ENCODE data around the gene MFAP3L.

Gene MFAP3L

GRCh38 chr4:169956091-169956843 lies 69.9 kb downstream of the MFAP3L start:
- no peak overlapping the region for H4K8ac ChIP-seq (ENCODE audit: low read length)
- no peak overlapping the region for H3K27ac ChIP-seq (ENCODE audit: low read length, poor library complexity, severe bottlenecking)
- H3K18ac ChIP-seq (ENCODE audit: low read depth in 1 of 2, low read length in 2 of 2): no peak overlapping the region
- no peak overlapping the region for H2BK120ac ChIP-seq (ENCODE audit: low read depth, low read length)
- no peak overlapping the region for H2BK15ac ChIP-seq (ENCODE audit: low read depth, poor library complexity, severe bottlenecking)
- H3K4ac ChIP-seq (ENCODE audit: low read depth in 1 of 2, low read length in 2 of 2): no peak overlapping the region
- H3K27me3 ChIP-seq (ENCODE audit: control insufficient read depth in 1 of 2, insufficient read depth in 1 of 2, low read length in 2 of 2): no peaks in the 10 kb centered on the region
- H2BK5ac ChIP-seq (ENCODE audit: low read depth, low read length, poor library complexity, severe bottlenecking): no peak overlapping the region
- no peak overlapping the region for H2BK12ac ChIP-seq (ENCODE audit: low read length in 2 of 2)
- H3K4me3 ChIP-seq (ENCODE audit: insufficient read depth in 1 of 2, low read depth in 1 of 2, low read length in 2 of 2): no peak overlapping the region
- H3K9ac ChIP-seq (ENCODE audit: low read length): no peak overlapping the region
- no peaks in the 10 kb centered on the region for H3K36me3 ChIP-seq (ENCODE audit: control insufficient read depth in 1 of 2, insufficient read depth in 2 of 2, low read depth in 1 of 2, low read length in 2 of 2)
- no peaks in the 10 kb centered on the region for H3K9me3 ChIP-seq (ENCODE audit: control insufficient read depth, low read length)
- H4K91ac ChIP-seq (ENCODE audit: low read length): no peak overlapping the region
- H3K4me1 ChIP-seq (ENCODE audit: control insufficient read depth, insufficient read depth, low read depth, low read length): no peaks in the 10 kb centered on the region
- no peak overlapping the region for H2AFZ ChIP-seq (ENCODE audit: low read depth, low read length)
- no peaks in the 10 kb centered on the region for H3K79me1 ChIP-seq (replicated peaks; ENCODE audit: low read length, poor library complexity, severe bottlenecking)
- WGBS: 44% methylated on average over 2 of the region's 5 CpGs
- no peak overlapping the region for H3K14ac ChIP-seq (ENCODE audit: low read length in 2 of 2)
- no peak overlapping the region for H3K4me2 ChIP-seq (ENCODE audit: low read length, poor library complexity, severe bottlenecking)
- DNase-seq: no peak
- no peak overlapping the region for H2AK5ac ChIP-seq (ENCODE audit: low read length, severe bottlenecking)
- H3K23ac ChIP-seq (ENCODE audit: low read length in 2 of 2): no peak overlapping the region

DNA sequence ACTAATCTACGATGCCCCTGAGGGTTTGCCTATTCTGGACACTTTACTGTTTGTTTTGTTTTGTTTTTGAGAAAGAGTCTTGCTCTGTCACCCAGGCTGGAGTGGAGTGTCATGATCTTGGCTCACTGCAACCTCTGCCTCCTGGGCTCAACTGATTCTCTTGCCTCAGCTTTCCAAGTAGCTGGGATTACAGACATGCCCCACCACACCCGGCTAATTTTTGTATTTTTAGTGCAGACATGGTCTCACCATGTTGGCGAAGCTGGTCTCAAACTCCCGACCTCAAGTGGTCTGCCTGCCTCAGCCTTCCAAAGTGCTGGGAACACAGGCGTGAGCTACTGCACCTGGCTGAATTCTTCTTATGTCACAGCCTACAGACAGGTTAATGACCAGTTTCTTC lies 70.7 kb downstream of the MFAP3L start:
- Histone ChIP-seq H3K36me3 (ENCODE audit: control insufficient read depth in 1 of 2, insufficient read depth in 2 of 2, low read depth in 1 of 2, low read length in 2 of 2) (no peaks in the 10 kb centered on the region), H3K4me2 (ENCODE audit: low read length, poor library complexity, severe bottlenecking) (no peak overlapping the region), H3K27me3 (ENCODE audit: control insufficient read depth in 1 of 2, insufficient read depth in 1 of 2, low read length in 2 of 2) (no peaks in the 10 kb centered on the region), H3K9me3 (ENCODE audit: control insufficient read depth, low read length) (no peaks in the 10 kb centered on the region), H3K14ac (ENCODE audit: low read length in 2 of 2) (no peak overlapping the region), H3K4ac (ENCODE audit: low read depth in 1 of 2, low read length in 2 of 2) (no peak overlapping the region), H3K4me3 (ENCODE audit: insufficient read depth in 1 of 2, low read depth in 1 of 2, low read length in 2 of 2) (no peak overlapping the region), H3K27ac (ENCODE audit: low read length, poor library complexity, severe bottlenecking) (no peak overlapping the region), H2BK5ac (ENCODE audit: low read depth, low read length, poor library complexity, severe bottlenecking) (no peak overlapping the region), H3K9ac (ENCODE audit: low read length) (no peak overlapping the region), H4K91ac (ENCODE audit: low read length) (no peak overlapping the region), H2AK5ac (ENCODE audit: low read length, severe bottlenecking) (no peak overlapping the region), H4K8ac (ENCODE audit: low read length) (no peak overlapping the region), H3K18ac (ENCODE audit: low read depth in 1 of 2, low read length in 2 of 2) (no peak overlapping the region), H2BK15ac (ENCODE audit: low read depth, poor library complexity, severe bottlenecking) (no peak overlapping the region), H3K79me1 (replicated peaks; ENCODE audit: low read length, poor library complexity, severe bottlenecking) (no peaks in the 10 kb centered on the region), H3K23ac (ENCODE audit: low read length in 2 of 2) (no peak overlapping the region), H2BK12ac (ENCODE audit: low read length in 2 of 2) (no peak overlapping the region), H2AFZ (ENCODE audit: low read depth, low read length) (no peak overlapping the region), H3K4me1 (ENCODE audit: control insufficient read depth, insufficient read depth, low read depth, low read length) (no peaks in the 10 kb centered on the region), H2BK120ac (ENCODE audit: low read depth, low read length) (no peak overlapping the region)
- WGBS: 84% methylated on average over 4 of the region's 5 CpGs
- DNase-seq: no peak

GRCh38 chr4:169952236-169953002 lies 73.8 kb downstream of the MFAP3L start:
- Histone ChIP-seq H4K8ac (ENCODE audit: low read length) (no peak overlapping the region), H3K79me1 (replicated peaks; ENCODE audit: low read length, poor library complexity, severe bottlenecking) (no peaks in the 10 kb centered on the region)
- WGBS: 84% methylated on average over 4 of the region's 4 CpGs

GRCh38 chr4:169948271-169948670 lies 77.9 kb downstream of the MFAP3L start:
- H2BK5ac ChIP-seq (ENCODE audit: low read depth, low read length, poor library complexity, severe bottlenecking): no peak overlapping the region

More at GRCh38 chr4:169952236-169953002, 73.8 kb downstream of the MFAP3L start:
- Histone ChIP-seq H2AK5ac (ENCODE audit: low read length, severe bottlenecking) (no peak overlapping the region), H2BK15ac (ENCODE audit: low read depth, poor library complexity, severe bottlenecking) (no peak overlapping the region), H2BK12ac (ENCODE audit: low read length in 2 of 2) (no peak overlapping the region), H3K18ac (ENCODE audit: low read depth in 1 of 2, low read length in 2 of 2) (no peak overlapping the region), H3K4me2 (ENCODE audit: low read length, poor library complexity, severe bottlenecking) (no peak overlapping the region), H2AFZ (ENCODE audit: low read depth, low read length) (no peak overlapping the region), H3K4me3 (ENCODE audit: insufficient read depth in 1 of 2, low read depth in 1 of 2, low read length in 2 of 2) (no peak overlapping the region), H3K27me3 (ENCODE audit: control insufficient read depth in 1 of 2, insufficient read depth in 1 of 2, low read length in 2 of 2) (peaks cover 0 to 14% of the 10 kb centered on the region in 2 experiments), H3K4ac (ENCODE audit: low read depth in 1 of 2, low read length in 2 of 2) (no peak overlapping the region), H3K23ac (ENCODE audit: low read length in 2 of 2) (no peak overlapping the region), H3K36me3 (ENCODE audit: control insufficient read depth in 1 of 2, insufficient read depth in 2 of 2, low read depth in 1 of 2, low read length in 2 of 2) (no peaks in the 10 kb centered on the region), H3K9me3 (ENCODE audit: control insufficient read depth, low read length) (no peaks in the 10 kb centered on the region), H2BK120ac (ENCODE audit: low read depth, low read length) (no peak overlapping the region), H3K4me1 (ENCODE audit: control insufficient read depth, insufficient read depth, low read depth, low read length) (no peaks in the 10 kb centered on the region), H3K9ac (ENCODE audit: low read length) (no peak overlapping the region), H3K14ac (ENCODE audit: low read length in 2 of 2) (no peak overlapping the region), H4K91ac (ENCODE audit: low read length) (no peak overlapping the region), H2BK5ac (ENCODE audit: low read depth, low read length, poor library complexity, severe bottlenecking) (no peak overlapping the region), H3K27ac (ENCODE audit: low read length, poor library complexity, severe bottlenecking) (no peak overlapping the region)
- no peak for DNase-seq

More at GRCh38 chr4:169948271-169948670, 77.9 kb downstream of the MFAP3L start:
- no peak overlapping the region for H3K23ac ChIP-seq (ENCODE audit: low read length in 2 of 2)
- no peak overlapping the region for H3K4me3 ChIP-seq (ENCODE audit: insufficient read depth in 1 of 2, low read depth in 1 of 2, low read length in 2 of 2)
- no peak overlapping the region for H2AK5ac ChIP-seq (ENCODE audit: low read length, severe bottlenecking)
- H3K18ac ChIP-seq (ENCODE audit: low read depth in 1 of 2, low read length in 2 of 2): no peak overlapping the region
- H3K4ac ChIP-seq (ENCODE audit: low read depth in 1 of 2, low read length in 2 of 2): no peak overlapping the region
- no peaks in the 10 kb centered on the region for H3K36me3 ChIP-seq (ENCODE audit: control insufficient read depth in 1 of 2, insufficient read depth in 2 of 2, low read depth in 1 of 2, low read length in 2 of 2)
- H2BK12ac ChIP-seq (ENCODE audit: low read length in 2 of 2): no peak overlapping the region
- no peak overlapping the region for H2AFZ ChIP-seq (ENCODE audit: low read depth, low read length)
- no peak overlapping the region for H4K91ac ChIP-seq (ENCODE audit: low read length)
- no peaks in the 10 kb centered on the region for H3K9me3 ChIP-seq (ENCODE audit: control insufficient read depth, low read length)
- no peak overlapping the region for H2BK15ac ChIP-seq (ENCODE audit: low read depth, poor library complexity, severe bottlenecking)
- H3K14ac ChIP-seq (ENCODE audit: low read length in 2 of 2): no peak overlapping the region
- DNase-seq: no peak
- H3K4me2 ChIP-seq (ENCODE audit: low read length, poor library complexity, severe bottlenecking): no peak overlapping the region
- no peak overlapping the region for H3K9ac ChIP-seq (ENCODE audit: low read length)
- no peak overlapping the region for H3K27ac ChIP-seq (ENCODE audit: low read length, poor library complexity, severe bottlenecking)
- WGBS: 71% methylated on average over 3 of the region's 3 CpGs
- no peak overlapping the region for H4K8ac ChIP-seq (ENCODE audit: low read length)
- no peaks in the 10 kb centered on the region for H3K4me1 ChIP-seq (ENCODE audit: control insufficient read depth, insufficient read depth, low read depth, low read length)
- no peak overlapping the region for H2BK120ac ChIP-seq (ENCODE audit: low read depth, low read length)
- no peaks in the 10 kb centered on the region for H3K79me1 ChIP-seq (replicated peaks; ENCODE audit: low read length, poor library complexity, severe bottlenecking)
- H3K27me3 ChIP-seq (ENCODE audit: control insufficient read depth in 1 of 2, insufficient read depth in 1 of 2, low read length in 2 of 2): peaks cover 0 to 14% of the 10 kb centered on the region in 2 experiments
